CD14-positive monocyte (primary cell): ENCODE data around the gene FAM76A. TPM values are rescaled to one million over a fixed set of nuclear protein-coding genes. Genes with fewer than 3 reads are reported as not detected.

Experiments used
- DNase-seq, 3 donors: peaks; one replicate each; pipeline ENCODE4 v3.0.0-alpha.2; 2011 to 2022
- H2AFZ ChIP-seq: 2 replicates; pipeline ENCODE4 v1.6.0; 2012; ENCODE audit warnings: mild to moderate bottlenecking, low read depth, low read length, inconsistent platforms; ENCODE audit not compliant: insufficient read depth, poor library complexity, severe bottlenecking
- H3K27ac ChIP-seq, 2 donors: 1 replicate in 1 of 2; 2 replicates in 1 of 2; pipeline ENCODE4 v1.5.1; 2012 to 2013; ENCODE audit warnings: low read length in 2 of 2, control low read depth in 1 of 2, inconsistent platforms in 1 of 2, low read depth in 1 of 2, mild to moderate bottlenecking in 1 of 2
- H3K27me3 ChIP-seq, 2 donors: one replicate each; pipeline versions ENCODE4 v1.6.0 to v1.6.1; 2011 to 2013; ENCODE audit warnings: low read length in 2 of 2; ENCODE audit not compliant: control insufficient read depth in 2 of 2, insufficient read depth in 2 of 2
- H3K36me3 ChIP-seq, 2 donors: replicated peaks in 1 of 2; 1 replicate in 1 of 2; 2 replicates in 1 of 2; pipeline versions ENCODE4 v1.5.1 to v1.6.1; 2012 to 2013; ENCODE audit warnings: low read length in 2 of 2, control low read depth in 1 of 2, inconsistent platforms in 1 of 2, mild to moderate bottlenecking in 1 of 2; ENCODE audit not compliant: insufficient read depth in 2 of 2, control insufficient read depth in 1 of 2
- H3K4me1 ChIP-seq, 2 donors: 1 replicate in 1 of 2; 2 replicates in 1 of 2; pipeline versions ENCODE4 v1.5.1 to v1.6.1; 2012 to 2013; ENCODE audit warnings: low read length in 2 of 2, control low read depth in 1 of 2, inconsistent platforms in 1 of 2, mild to moderate bottlenecking in 1 of 2, moderate library complexity in 1 of 2; ENCODE audit not compliant: insufficient read depth in 2 of 2, control insufficient read depth in 1 of 2
- H3K4me2 ChIP-seq: replicated peaks from 2 replicates; pipeline ENCODE3; 2012; ENCODE audit warnings: low read length, moderate library complexity, mild to moderate bottlenecking; ENCODE audit not compliant: poor library complexity, severe bottlenecking; ENCODE audit errors: extremely low read depth
- H3K4me3 ChIP-seq, 3 experiments: fragments of 200-600 bp in 1 of 3; sonication (generic) in 1 of 3; replicated peaks in 1 of 3; 1 replicate in 2 of 3; 2 replicates in 1 of 3; pipeline ENCODE4 v1.5.1; 2011 to 2013; ENCODE audit warnings: low read length in 3 of 3, mild to moderate bottlenecking in 3 of 3, control low read depth in 2 of 3, low read depth in 2 of 3, inconsistent platforms in 1 of 3, moderate library complexity in 1 of 3
- H3K79me2 ChIP-seq: 2 replicates; pipeline ENCODE4 v1.6.0; 2012; ENCODE audit warnings: mild to moderate bottlenecking, control low read depth, inconsistent platforms, low read length, moderate library complexity; ENCODE audit not compliant: insufficient read depth
- H3K9ac ChIP-seq: 2 replicates; pipeline ENCODE4 v1.6.0; 2017; ENCODE audit warnings: low read length, mild to moderate bottlenecking; ENCODE audit not compliant: insufficient read depth, poor library complexity, severe bottlenecking
- H3K9me3 ChIP-seq, 2 donors: replicated peaks in 1 of 2; 1 replicate in 1 of 2; 2 replicates in 1 of 2; pipeline versions ENCODE4 v1.5.1 to v1.6.1; 2012 to 2013; ENCODE audit warnings: low read length in 2 of 2, control low read depth in 1 of 2; ENCODE audit not compliant: control insufficient read depth in 1 of 2, insufficient read depth in 1 of 2
- H4K20me1 ChIP-seq: 2 replicates; pipeline ENCODE4 v1.6.0; 2012; ENCODE audit warnings: mild to moderate bottlenecking, low read length, control low read depth, moderate library complexity; ENCODE audit not compliant: insufficient read depth
- H3K27ac Mint-ChIP-seq, 7 donors: one replicate each; pipeline ENCODE4 v1.8.0; 2020; ENCODE audit warnings: mild to moderate bottlenecking in 7 of 7, mixed read lengths in 7 of 7, moderate library complexity in 6 of 7, inconsistent platforms in 2 of 7
- H3K27me3 Mint-ChIP-seq, 3 donors: one replicate each; pipeline ENCODE4 v1.8.0; 2021 to 2022; ENCODE audit warnings: low read depth in 3 of 3, mild to moderate bottlenecking in 3 of 3, mixed read lengths in 3 of 3, moderate library complexity in 3 of 3, inconsistent platforms in 1 of 3
- H3K36me3 Mint-ChIP-seq, 2 donors: one replicate each; pipeline ENCODE4 v1.8.0; 2020; ENCODE audit warnings: mixed read lengths in 2 of 2, inconsistent platforms in 1 of 2, mild to moderate bottlenecking in 1 of 2
- H3K4me1 Mint-ChIP-seq: one replicate; pipeline ENCODE4 v1.8.0; 2020; ENCODE audit warnings: mild to moderate bottlenecking, mixed read lengths
- H3K4me3 Mint-ChIP-seq, 2 donors: one replicate each; pipeline ENCODE4 v1.8.0; 2020; ENCODE audit warnings: mild to moderate bottlenecking in 2 of 2, mixed read lengths in 2 of 2, moderate library complexity in 1 of 2
- H3K9me3 Mint-ChIP-seq, 7 donors: one replicate each; pipeline ENCODE4 v1.8.0; 2020 to 2022; ENCODE audit warnings: mixed read lengths in 7 of 7, mild to moderate bottlenecking in 6 of 7, moderate library complexity in 6 of 7, inconsistent platforms in 2 of 7
- CTCF ChIP-seq: fragments of 200-600 bp; IDR thresholded peaks from one replicate; pipeline ENCODE4 v1.8.0; 2022; ENCODE audit warnings: antibody characterized with exemption, mild to moderate bottlenecking
- WGBS: methylation state at CpG from one replicate; pipeline ENCODE4 v1.1.5; 2013; ENCODE audit warnings: missing lambda C conversion rate; ENCODE audit not compliant: insufficient coverage; 5-methylcytosine and 5-hydroxymethylcytosine counted together
- intact Hi-C, 2 donors: fragments of 100-400 bp; cut with micrococcal nuclease; formaldehyde crosslinking; loops; one replicate each; pipeline versions ENCODE4 v1.15.0 to v1.15.1; 2023
- polyA plus RNA-seq, 3 donors: library from polyadenylated mRNA; depleted of rRNA in 1 of 3; unstranded in 2 of 3; stranded (reverse) in 1 of 3; fragments of 300-500 nt in 2 of 3; fragments of >200 nt in 1 of 3; fragmentation: Illumina TruSeq in 2 of 3; gene quantifications; 1 replicate in 2 of 3; 2 replicates in 1 of 3; pipeline ENCODE4 v1.2.3, GENCODE V29; 2012 to 2021

FAM76A gene
- polyA plus RNA-seq, 3 donors, result 9.1 to 10.9 (median 10.3) TPM

DNA sequence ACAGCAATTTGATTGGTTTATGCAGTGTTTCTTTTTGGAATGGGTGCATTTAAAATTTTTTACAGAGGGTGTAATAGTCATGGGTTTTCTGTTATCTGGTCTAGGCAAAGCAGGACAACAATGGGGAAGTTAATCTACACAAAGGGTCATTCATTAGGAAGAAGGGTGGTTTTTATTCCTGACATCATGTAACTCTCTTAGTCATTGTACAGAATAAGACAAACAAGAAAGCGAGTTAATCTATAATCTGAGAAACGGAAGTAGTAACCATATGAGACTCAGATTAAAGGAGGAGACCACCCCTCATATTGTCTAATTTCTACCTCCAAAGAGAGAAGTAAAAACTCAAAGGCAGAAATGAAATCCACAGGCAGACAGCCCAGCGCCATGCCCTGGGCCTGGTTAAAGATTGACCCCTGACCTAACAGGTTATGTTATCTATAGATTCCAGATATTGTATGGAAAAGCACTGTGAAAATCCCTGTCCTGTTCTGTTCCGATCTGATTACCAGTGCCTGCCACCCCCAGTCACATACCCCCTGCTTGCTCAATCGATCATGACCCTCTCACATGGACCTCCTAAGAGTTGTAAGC, 43.3 kb upstream of the FAM76A start:
- Histone ChIP-seq H3K4me3 (no peak overlapping the region), H3K4me2 (no peak overlapping the region), H3K4me1 (no peaks in the 10 kb centered on the region), H3K27ac (no peak overlapping the region), H2AFZ (no peak overlapping the region), H3K27me3 (no peaks in the 10 kb centered on the region), H3K79me2 (no peaks in the 10 kb centered on the region), H3K9ac (no peak overlapping the region), H4K20me1 (no peaks in the 10 kb centered on the region), H3K36me3 (no peaks in the 10 kb centered on the region), H3K9me3 (peaks cover 25 to 26% of the 10 kb centered on the region in 2 donors)
- intact Hi-C loops, result no loop called here
- Mint-ChIP-seq H3K27ac (no peak overlapping the region), H3K4me1 (no peaks in the 10 kb centered on the region), H3K36me3 (peaks cover 0 to 7% of the 10 kb centered on the region in 2 donors), H3K27me3 (peaks cover 0 to 3% (median 3%) of the 10 kb centered on the region in 3 donors), H3K9me3 (peaks cover 20 to 38% (median 34%) of the 10 kb centered on the region in 7 donors), H3K4me3 (no peak overlapping the region)
- TF ChIP-seq CTCF, result no peak
- 89% methylated on average over 2 of the region's 5 CpGs for WGBS
- no peak for DNase-seq

- peaks cover 20 to 37% (median 33%) of the 10 kb centered on the region in 7 donors for H3K9me3 Mint-ChIP-seq
- H3K4me3 ChIP-seq, result no peak overlapping the region
- no peak overlapping the region for H3K27ac ChIP-seq
- no peaks in the 10 kb centered on the region for H4K20me1 ChIP-seq
- no peaks in the 10 kb centered on the region for H3K4me1 ChIP-seq
- H3K9ac ChIP-seq, result no peak overlapping the region
- no peak overlapping the region for H3K4me3 Mint-ChIP-seq
- H3K27ac Mint-ChIP-seq, result peak overlapping the region in 1 of 7 donors; percentile 58
- no peaks in the 10 kb centered on the region for H3K79me2 ChIP-seq
- peaks cover 25 to 26% of the 10 kb centered on the region in 2 donors for H3K9me3 ChIP-seq
- H3K27me3 ChIP-seq, result no peaks in the 10 kb centered on the region
- intact Hi-C loops, result no loop called here
- peaks cover 0 to 3% (median 3%) of the 10 kb centered on the region in 3 donors for H3K27me3 Mint-ChIP-seq
- DNase-seq, result no peak
- H3K4me2 ChIP-seq, result no peak overlapping the region
- no peak overlapping the region for H2AFZ ChIP-seq
- no peaks in the 10 kb centered on the region for H3K36me3 ChIP-seq
- H3K4me1 Mint-ChIP-seq, result no peaks in the 10 kb centered on the region
- 100% methylated on average over 1 of the region's 2 CpGs for WGBS
- no peak for TF ChIP-seq CTCF
- H3K36me3 Mint-ChIP-seq, result peaks cover 0 to 7% of the 10 kb centered on the region in 2 donors
These were observed 41.6 kb upstream of the FAM76A start for GRCh38 chr1:27684176-27684575.
